Mesothelial cell of epicardium (in vitro differentiated cells): ENCODE results near the gene MAIP1. TPM values are rescaled to one million over a fixed set of nuclear protein-coding genes. Genes with fewer than 3 reads are reported as not detected.

Experiments
- DNase-seq, 2 experiments: peaks; one replicate each; pipeline ENCODE4 v3.0.0; 2021; ENCODE audit warnings: low spot score in 2 of 2; ENCODE audit not compliant: unreplicated experiment in 2 of 2
- H3K27ac Mint-ChIP-seq: 2 replicates; pipeline ENCODE4 v1.8.0; 2021; ENCODE audit warnings: mixed read lengths
- H3K27me3 Mint-ChIP-seq: 2 replicates; pipeline ENCODE4 v1.8.0; 2021; ENCODE audit warnings: low read depth, mixed read lengths
- H3K36me3 Mint-ChIP-seq: 2 replicates; pipeline ENCODE4 v1.8.0; 2021; ENCODE audit warnings: mixed read lengths
- H3K4me1 Mint-ChIP-seq: 2 replicates; pipeline ENCODE4 v1.8.0; 2021; ENCODE audit warnings: mixed read lengths
- H3K4me3 Mint-ChIP-seq: 2 replicates; pipeline ENCODE4 v1.8.0; 2021; ENCODE audit warnings: mild to moderate bottlenecking, moderate library complexity, mixed read lengths
- H3K9me3 Mint-ChIP-seq: 2 replicates; pipeline ENCODE4 v1.8.0; 2021; ENCODE audit warnings: mixed read lengths
- total RNA-seq: library from RNA; stranded (reverse); gene quantifications from 3 replicates; pipeline ENCODE4 v1.2.1, GENCODE V29; 2021
- TF ChIP-seq, protein P1 (sequence below): fragments of 200-600 bp; sonication (generic); IDR thresholded peaks from one replicate; pipeline ENCODE4 v1.5.0; 2021; ENCODE audit warnings: antibody characterized with exemption; ENCODE audit not compliant: unreplicated experiment

Gene MAIP1
- total RNA-seq, 1 donor from 2014 or later, result 20.2 TPM

- Mint-ChIP-seq H3K27ac (no peak overlapping the region), H3K4me3 (no peak overlapping the region), H3K4me1 (peaks cover 13% of the 10 kb centered on the region), H3K36me3 (peaks cover 14% of the 10 kb centered on the region), H3K27me3 (no peaks in the 10 kb centered on the region), H3K9me3 (no peaks in the 10 kb centered on the region)
- DNase-seq, result no peak
- TF ChIP-seq, protein P1, sequence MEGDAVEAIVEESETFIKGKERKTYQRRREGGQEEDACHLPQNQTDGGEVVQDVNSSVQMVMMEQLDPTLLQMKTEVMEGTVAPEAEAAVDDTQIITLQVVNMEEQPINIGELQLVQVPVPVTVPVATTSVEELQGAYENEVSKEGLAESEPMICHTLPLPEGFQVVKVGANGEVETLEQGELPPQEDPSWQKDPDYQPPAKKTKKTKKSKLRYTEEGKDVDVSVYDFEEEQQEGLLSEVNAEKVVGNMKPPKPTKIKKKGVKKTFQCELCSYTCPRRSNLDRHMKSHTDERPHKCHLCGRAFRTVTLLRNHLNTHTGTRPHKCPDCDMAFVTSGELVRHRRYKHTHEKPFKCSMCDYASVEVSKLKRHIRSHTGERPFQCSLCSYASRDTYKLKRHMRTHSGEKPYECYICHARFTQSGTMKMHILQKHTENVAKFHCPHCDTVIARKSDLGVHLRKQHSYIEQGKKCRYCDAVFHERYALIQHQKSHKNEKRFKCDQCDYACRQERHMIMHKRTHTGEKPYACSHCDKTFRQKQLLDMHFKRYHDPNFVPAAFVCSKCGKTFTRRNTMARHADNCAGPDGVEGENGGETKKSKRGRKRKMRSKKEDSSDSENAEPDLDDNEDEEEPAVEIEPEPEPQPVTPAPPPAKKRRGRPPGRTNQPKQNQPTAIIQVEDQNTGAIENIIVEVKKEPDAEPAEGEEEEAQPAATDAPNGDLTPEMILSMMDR, result no peak
Measured at GRCh38 chr2:199951023-199951422, 4.4 kb upstream of the MAIP1 start.

- H3K36me3 Mint-ChIP-seq, result peaks cover 14% of the 10 kb centered on the region
- DNase-seq, result no peak
- no peaks in the 10 kb centered on the region for H3K27me3 Mint-ChIP-seq
- no peaks in the 10 kb centered on the region for H3K9me3 Mint-ChIP-seq
- TF ChIP-seq, protein P1, result no peak
- peak overlapping the region; percentile 98 for H3K27ac Mint-ChIP-seq
- H3K4me1 Mint-ChIP-seq, result peaks cover 38% of the 10 kb centered on the region
- H3K4me3 Mint-ChIP-seq, result peak overlapping the region; percentile 99
Measured at GRCh38 chr2:199955007-199955338, 409 bp upstream of the MAIP1 start.

DNA sequence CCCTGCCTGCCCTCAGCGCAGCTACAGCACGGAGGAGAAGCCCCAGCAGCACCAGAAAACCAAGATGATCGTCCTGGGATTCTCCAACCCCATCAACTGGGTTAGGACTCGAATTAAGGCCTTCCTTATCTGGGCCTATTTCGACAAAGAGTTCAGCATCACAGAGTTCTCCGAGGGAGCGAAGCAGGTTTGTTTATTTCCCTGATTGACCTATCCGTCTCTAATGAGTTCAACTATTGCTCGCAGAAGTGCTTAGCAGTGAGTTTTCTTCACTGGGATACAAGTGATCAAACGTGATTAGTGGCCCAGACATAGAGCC is 639 bp downstream of the MAIP1 start:
- H3K9me3 Mint-ChIP-seq, result no peaks in the 10 kb centered on the region
- no peaks in the 10 kb centered on the region for H3K27me3 Mint-ChIP-seq
- no peak for DNase-seq
- TF ChIP-seq, protein P1, result no peak
- H3K36me3 Mint-ChIP-seq, result peaks cover 16% of the 10 kb centered on the region
- peaks cover 38% of the 10 kb centered on the region for H3K4me1 Mint-ChIP-seq
- H3K27ac Mint-ChIP-seq, result peak overlapping the region; percentile 98
- peak overlapping the region; percentile 99 for H3K4me3 Mint-ChIP-seq

- Mint-ChIP-seq H3K27ac (no peak overlapping the region), H3K9me3 (no peaks in the 10 kb centered on the region), H3K27me3 (no peaks in the 10 kb centered on the region), H3K4me3 (peak overlapping the region; percentile 26), H3K4me1 (peaks cover 36% of the 10 kb centered on the region), H3K36me3 (peaks cover 25% of the 10 kb centered on the region)
- TF ChIP-seq, protein P1, result no peak
- no peak for DNase-seq
Measured at GRCh38 chr2:199958014-199958413, 2.6 kb downstream of the MAIP1 start.

DNA sequence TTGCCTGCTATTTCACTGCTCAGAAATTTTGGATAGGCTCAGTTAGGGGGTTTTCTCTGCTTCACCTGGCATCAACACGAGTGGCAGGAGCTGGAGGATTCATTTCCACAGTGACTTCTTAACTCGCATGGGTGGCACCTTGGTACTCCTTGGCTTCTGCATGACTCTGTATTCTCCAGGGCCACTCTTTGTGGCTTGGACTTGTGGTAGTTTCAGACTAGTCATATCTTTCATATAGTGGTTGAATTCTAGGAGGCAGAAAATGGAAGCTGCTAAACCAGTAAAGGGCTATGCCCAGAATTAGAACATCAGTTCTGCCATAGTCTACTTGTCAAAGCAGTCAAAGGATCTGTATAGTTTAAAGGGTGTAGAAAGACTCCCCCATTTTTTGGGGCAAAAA is 6.8 kb downstream of the MAIP1 start:
- Mint-ChIP-seq H3K36me3 (peaks cover 37% of the 10 kb centered on the region), H3K27me3 (no peaks in the 10 kb centered on the region), H3K27ac (no peak overlapping the region), H3K4me3 (no peak overlapping the region), H3K4me1 (peaks cover 24% of the 10 kb centered on the region), H3K9me3 (no peaks in the 10 kb centered on the region)
- DNase-seq, result no peak
- TF ChIP-seq, protein P1, result no peak

GRCh38 chr2:199966405-199966804 is 11.0 kb downstream of the MAIP1 start:
- no peak overlapping the region for H3K27ac Mint-ChIP-seq
- DNase-seq, result no peak
- H3K4me1 Mint-ChIP-seq, result peaks cover 10% of the 10 kb centered on the region
- H3K27me3 Mint-ChIP-seq, result no peaks in the 10 kb centered on the region
- no peak overlapping the region for H3K4me3 Mint-ChIP-seq
- TF ChIP-seq, protein P1, result no peak
- peaks cover 21% of the 10 kb centered on the region for H3K36me3 Mint-ChIP-seq
- no peaks in the 10 kb centered on the region for H3K9me3 Mint-ChIP-seq
